DMS79 (cell line): ENCODE data around the gene FBLN1.
"Not testable (repeated sequence)": the region's sequence is repeated elsewhere in the genome, so short reads cannot be mapped to it uniquely, and the experiment has no call there.

Experiments used
- DNase-seq: peaks from one replicate; lab custom pipeline; 2025; lab: John Stamatoyannopoulos, UW

The FBLN1 gene

GRCh38 chr22:45612940-45613339, 110.3 kb downstream of the FBLN1 start:
- DNase-seq, result no peak

DNA sequence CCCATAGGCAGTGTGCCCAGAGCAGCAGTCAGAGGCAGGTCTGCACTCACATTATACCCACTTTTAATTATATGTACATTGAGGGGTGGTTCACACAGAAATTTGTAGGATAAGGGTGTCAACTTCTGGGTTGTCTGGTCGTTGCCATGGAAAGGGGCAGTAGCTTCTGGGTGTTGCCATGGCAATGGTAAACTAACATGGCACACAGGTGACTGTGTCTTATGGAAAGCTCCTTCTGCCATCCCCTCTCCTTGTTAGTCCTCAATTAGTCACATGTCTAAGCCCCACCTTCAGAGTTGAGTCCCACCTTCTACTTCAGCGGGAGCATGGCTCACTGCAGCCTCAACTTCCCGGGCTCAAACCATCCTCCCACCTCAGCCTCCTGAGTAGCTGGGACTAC, 112.7 kb downstream of the FBLN1 start:
- no peak for DNase-seq

DNA sequence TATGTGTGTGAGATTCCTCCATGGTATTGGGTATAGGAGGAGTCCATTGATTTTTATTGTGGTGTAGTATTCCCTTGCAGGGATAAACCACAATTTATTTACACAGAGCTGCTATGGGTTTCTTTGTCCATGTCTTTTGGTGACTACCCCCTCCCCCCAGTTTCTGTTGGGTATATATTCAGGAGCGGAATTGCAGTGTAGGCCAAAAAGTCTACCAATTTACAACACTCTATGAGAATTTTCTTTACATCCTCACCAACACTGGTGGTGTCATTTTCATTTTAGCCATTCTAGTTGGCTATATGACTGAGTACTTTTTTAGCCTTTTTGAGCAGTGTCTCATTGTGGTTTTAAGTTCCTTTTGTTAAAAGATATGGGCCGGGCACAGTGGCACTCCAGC, 113.7 kb downstream of the FBLN1 start:
- DNase-seq, result no peak

GRCh38 chr22:45617948-45618347, 115.3 kb downstream of the FBLN1 start:
- no peak for DNase-seq

DNA sequence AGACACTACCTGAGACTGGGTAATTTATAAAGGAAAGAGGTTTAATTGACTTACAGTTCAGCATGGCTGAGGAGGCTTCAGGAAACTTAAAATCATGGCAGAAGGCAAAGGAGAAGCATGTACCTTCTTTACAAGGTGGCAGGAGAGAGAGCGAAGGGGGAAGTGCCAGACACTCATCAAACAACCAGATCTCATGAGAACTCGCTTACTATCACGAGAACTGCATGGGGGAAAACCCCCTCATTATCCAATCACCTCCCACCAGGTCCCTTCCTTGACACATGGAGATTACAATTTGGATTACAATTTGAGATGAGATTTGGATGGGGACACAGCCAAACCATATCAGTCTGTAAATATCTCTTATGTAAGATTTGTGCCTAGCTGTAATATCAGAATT, 118.0 kb downstream of the FBLN1 start:
- no peak for DNase-seq

DNA sequence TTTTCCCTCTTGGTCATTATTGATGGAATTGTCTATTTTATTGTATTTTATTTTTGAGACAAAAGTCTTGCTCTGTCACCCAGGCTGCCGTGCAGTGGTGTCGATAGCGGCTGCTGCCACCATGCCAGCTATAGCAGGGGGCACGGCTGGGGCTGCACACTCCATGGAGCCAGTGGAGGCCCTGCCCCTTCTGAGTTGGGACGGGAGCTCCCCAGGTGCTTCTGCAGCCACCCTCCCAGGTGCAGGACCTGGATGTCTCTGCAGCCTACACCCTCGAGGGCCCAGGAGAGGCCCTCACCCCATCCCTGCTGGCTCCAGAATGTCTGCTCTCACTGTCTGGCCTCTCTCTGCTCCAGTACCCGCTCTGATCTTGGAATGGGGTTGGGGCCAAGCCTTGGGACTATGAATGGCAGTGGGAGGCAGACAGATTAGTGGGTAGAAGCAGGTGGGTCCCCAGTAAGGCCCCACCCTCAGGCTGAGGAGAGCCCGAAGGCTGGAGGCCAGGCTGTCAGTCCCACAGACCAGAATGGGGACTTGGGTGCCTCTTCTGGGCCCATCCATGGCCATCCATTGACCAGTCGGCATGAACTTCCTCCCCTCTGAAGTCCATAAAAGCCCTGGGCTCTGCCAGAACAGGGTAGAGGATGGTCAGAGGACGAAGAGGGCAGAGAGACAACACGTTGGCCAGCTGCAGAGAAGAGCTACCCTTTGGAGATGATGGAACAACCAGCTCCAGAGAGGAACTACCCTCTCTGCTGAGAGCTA, 119.3 kb downstream of the FBLN1 start:
- DNase-seq, result no peak

- not testable (repeated sequence) for DNase-seq
These were observed 120.9 kb downstream of the FBLN1 start for GRCh38 chr22:45623464-45624145.

DNA sequence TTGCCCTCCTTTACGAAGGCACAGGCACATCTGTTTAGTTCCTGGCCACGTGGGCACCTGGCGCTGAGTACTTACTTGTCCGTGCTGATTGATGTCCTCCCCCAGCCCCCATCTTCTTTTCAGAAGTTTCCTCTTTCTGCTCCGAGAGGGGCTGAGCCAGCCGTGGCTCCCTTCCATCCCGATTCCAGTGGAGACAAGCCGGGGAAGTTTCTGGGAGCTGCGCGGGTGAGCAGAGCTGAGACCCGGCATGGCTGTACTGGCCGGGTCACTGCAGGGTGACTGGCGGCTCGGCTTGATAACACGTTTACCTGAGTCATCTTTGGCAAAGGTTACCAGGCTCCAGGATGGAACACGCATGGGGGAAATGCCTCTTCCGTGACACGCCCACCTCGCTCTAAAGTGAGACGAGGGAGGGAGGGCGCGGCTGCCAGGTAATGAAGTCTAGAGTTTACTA, 123.5 kb downstream of the FBLN1 start:
- DNase-seq, result no peak

GRCh38 chr22:45627489-45628233, 125.0 kb downstream of the FBLN1 start:
- DNase-seq, result peak; percentile 29

GRCh38 chr22:45628515-45628914, 125.8 kb downstream of the FBLN1 start:
- DNase-seq, result no peak

- no peak for DNase-seq
These were observed 126.9 kb downstream of the FBLN1 start for GRCh38 chr22:45629469-45630089.

DNA sequence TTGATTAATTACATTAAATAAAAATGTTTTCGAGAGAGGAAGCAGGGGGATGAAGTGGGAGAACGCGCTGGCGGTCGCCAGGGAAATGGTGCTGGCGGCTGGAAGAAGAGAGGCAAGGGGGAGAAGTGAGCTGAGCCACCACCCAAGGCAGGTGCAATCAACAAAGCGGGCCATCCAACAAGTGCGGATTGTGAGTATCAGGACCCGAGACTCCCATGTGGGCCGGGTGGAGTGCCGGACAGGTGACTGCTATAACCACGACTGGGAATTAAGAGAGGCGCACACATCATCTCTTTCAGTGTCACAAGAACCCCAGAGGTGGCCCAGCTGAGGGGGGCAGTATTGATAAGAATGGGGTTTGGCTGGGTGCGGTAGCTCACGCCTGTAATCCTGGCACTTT, 127.8 kb downstream of the FBLN1 start:
- no peak for DNase-seq

DNA sequence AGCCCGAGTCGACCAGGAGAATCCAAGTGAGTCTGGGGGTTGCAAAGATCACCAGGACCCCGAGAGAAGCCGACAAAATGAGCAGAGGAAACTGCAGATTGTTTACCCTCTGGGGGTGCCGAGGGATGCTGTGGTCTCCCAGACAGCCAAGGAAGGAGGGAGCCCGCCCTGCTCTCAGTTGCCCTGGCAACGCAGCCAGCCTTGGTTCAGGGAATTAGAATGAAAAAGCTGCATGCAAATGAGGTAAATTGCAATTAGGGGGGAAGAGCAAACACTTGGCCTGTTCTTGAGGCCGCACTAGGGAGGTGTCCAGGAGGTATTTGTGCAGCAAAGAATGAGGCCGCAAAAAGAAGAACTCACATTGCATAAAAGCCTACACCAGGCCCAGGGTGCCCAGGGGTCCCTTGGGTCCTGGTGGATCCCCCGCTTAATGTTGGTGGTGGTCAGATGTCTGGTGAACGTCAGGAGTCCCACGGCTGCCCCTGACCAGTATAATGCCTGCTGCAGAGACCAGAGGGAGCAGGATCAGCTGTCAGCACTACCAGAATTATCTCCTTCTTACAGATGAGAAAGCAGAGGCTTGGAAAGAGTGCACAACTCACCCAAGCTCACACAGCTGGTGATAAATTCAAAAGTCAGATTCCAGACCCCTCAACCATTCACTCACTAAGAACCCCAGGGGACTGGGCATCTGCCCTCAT, 128.6 kb downstream of the FBLN1 start:
- DNase-seq, result no peak

DNA sequence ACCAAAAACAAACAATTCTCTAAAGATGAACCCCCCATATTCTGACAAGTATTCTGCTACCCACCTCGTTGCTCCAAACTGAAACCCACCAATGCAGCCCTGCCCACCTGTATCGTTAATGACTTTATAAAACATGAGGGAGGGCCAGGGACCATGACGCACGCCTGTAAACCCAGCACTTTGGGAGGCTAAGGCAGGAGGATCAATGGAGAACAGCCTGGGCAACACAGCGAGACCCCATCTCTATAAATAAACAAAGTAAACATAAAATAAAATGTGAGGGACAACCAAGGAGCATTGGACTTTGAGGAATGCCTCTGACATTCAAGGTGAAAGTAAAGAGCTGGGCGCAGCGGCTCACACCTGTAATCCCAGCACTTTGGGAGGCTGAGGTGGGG, 129.2 kb downstream of the FBLN1 start:
- DNase-seq, result no peak

GRCh38 chr22:45632791-45633515, 130.3 kb downstream of the FBLN1 start:
- no peak for DNase-seq

DNA sequence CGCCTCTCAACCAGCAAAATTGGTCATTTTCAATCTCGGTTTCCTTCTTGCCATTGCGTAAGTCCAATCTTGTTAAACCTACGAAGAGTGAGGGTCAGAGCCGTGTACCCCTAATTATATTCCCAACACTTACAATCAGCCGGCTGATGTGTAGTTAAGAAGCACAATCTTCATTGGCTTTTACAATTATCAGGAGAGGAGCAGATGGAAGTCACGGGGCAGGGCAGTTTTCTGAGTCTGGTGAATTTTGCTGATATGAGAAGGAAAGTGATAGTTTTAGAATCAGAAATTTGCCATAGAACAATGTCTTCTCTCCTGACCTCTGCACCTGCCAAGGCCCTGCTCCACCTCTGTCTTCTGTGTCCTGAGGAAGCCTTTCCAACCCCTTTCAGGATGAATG, 134.0 kb downstream of the FBLN1 start:
- DNase-seq, result no peak

DNA sequence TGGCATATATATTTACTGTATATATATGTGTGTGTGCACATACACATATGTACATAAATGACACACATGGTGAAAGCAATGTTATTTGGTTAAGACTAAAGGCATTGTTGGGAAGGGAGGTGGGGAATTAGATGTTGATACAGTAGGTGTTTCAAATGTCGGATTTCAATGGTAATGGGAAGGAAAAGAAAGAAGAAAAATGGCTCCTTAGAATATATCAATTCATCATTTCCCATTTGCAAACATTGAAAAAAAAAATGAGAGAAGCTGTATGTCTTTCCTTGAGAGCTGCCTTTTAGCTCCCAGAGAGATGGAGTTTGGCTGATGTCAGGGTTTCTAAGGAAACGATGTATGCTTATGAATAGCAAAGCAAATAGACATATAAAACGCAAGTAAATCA, 135.5 kb downstream of the FBLN1 start:
- DNase-seq, result peak; percentile 75

- DNase-seq, result peak; percentile 83
These were observed 136.4 kb downstream of the FBLN1 start for GRCh38 chr22:45638834-45639746.

GRCh38 chr22:45639747-45640102, 137.0 kb downstream of the FBLN1 start:
- peak; percentile 55 for DNase-seq

DNA sequence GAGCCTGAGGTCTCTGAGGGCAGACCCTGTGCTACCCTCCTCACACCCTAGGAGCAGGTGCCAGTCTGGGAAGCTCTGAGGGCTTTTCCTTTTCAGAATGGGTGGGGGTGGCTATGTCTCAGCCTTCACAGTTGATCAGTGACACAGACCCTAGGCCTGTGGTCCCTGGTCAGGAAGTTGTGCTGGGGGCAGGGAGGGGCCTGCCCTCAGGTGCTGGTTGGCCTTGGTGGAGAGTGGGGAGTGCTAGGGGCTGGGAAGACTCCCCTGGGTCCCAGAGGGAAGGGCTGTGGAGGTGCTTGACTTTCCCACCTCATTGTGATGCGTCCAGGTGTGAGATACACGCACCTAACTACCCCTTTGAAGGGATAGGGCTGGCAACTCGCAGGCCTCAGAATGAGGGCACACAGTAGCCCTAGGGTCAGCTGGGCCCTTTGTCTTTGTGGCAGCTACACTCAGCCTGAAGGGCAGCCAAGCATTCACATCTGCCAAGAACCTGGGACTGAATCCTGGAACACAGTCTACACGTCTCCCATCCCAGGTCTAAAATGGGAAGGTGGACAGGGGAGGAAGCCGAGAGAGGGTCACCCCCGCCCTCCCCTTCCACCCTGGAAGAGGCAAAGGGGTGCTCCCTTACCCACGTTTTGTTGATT, 137.7 kb downstream of the FBLN1 start:
- no peak for DNase-seq
